Liver (tissue), 9 donors: ENCODE measurements around the gene KLK14. TPM values are rescaled to one million over a fixed set of nuclear protein-coding genes. Genes with fewer than 3 reads are reported as not detected.

Source experiments
- DNase-seq: peaks from one replicate; pipeline ENCODE4 v3.0.0-alpha.2; 2017; ENCODE audit warnings: low spot score
- H3K27ac ChIP-seq, 2 donors: one replicate each; pipeline ENCODE4 v1.7.0; 2013; ENCODE audit warnings: inconsistent platforms in 2 of 2, low read length in 2 of 2, control low read depth in 1 of 2, low read depth in 1 of 2, mild to moderate bottlenecking in 1 of 2
- H3K27me3 ChIP-seq, 4 donors: one replicate each; pipeline versions ENCODE4 v1.6.1 to v1.7.0; 2013; ENCODE audit warnings: low read length in 3 of 4, inconsistent platforms in 1 of 4, mild to moderate bottlenecking in 1 of 4, moderate library complexity in 1 of 4; ENCODE audit not compliant: control insufficient read depth in 4 of 4, insufficient read depth in 4 of 4
- H3K36me3 ChIP-seq, 4 donors: one replicate each; pipeline versions ENCODE4 v1.6.1 to v1.7.0; 2013; ENCODE audit warnings: low read length in 3 of 4, mild to moderate bottlenecking in 3 of 4, low read depth in 1 of 4, moderate library complexity in 1 of 4; ENCODE audit not compliant: control insufficient read depth in 4 of 4, insufficient read depth in 3 of 4
- H3K4me1 ChIP-seq, 4 donors: one replicate each; pipeline versions ENCODE4 v1.6.1 to v1.7.0; 2013; ENCODE audit warnings: low read length in 3 of 4, mild to moderate bottlenecking in 3 of 4, moderate library complexity in 1 of 4; ENCODE audit not compliant: control insufficient read depth in 4 of 4, insufficient read depth in 4 of 4
- H3K4me3 ChIP-seq, 3 donors: one replicate each; pipeline versions ENCODE4 v1.6.1 to v1.7.0; 2013; ENCODE audit warnings: low read length in 3 of 3, control low read depth in 1 of 3, low read depth in 1 of 3, mild to moderate bottlenecking in 1 of 3
- H3K9ac ChIP-seq, 2 donors: one replicate each; pipeline ENCODE4 v1.7.0; 2013; ENCODE audit warnings: low read length in 2 of 2, mild to moderate bottlenecking in 2 of 2, moderate library complexity in 2 of 2, control low read depth in 1 of 2, low read depth in 1 of 2
- H3K9me3 ChIP-seq, 4 donors: one replicate each; pipeline versions ENCODE4 v1.6.1 to v1.7.0; 2013; ENCODE audit warnings: low read length in 3 of 4; ENCODE audit not compliant: control insufficient read depth in 4 of 4
- CTCF ChIP-seq: fragments of 150-350 bp; IDR thresholded peaks from 2 replicates; pipeline ENCODE4 v1.5.1; 2017; ENCODE audit warnings: improper control_type of control experiment, low read depth, low read length; ENCODE audit not compliant: missing input control
- EGR1 ChIP-seq, 2 donors: IDR thresholded peaks; 2 replicates each; pipeline ENCODE4 v1.6.1; 2016 to 2018; ENCODE audit warnings: antibody characterized with exemption in 2 of 2, low read depth in 2 of 2
- FOXA1 ChIP-seq: IDR thresholded peaks from 2 replicates; pipeline ENCODE4 v1.6.1; 2016; ENCODE audit warnings: antibody characterized with exemption
- FOXA2 ChIP-seq: IDR thresholded peaks from 2 replicates; pipeline ENCODE4 v1.6.1; 2016; ENCODE audit warnings: antibody characterized with exemption
- GABPA ChIP-seq, 2 donors: IDR thresholded peaks in 1 of 2; conservative IDR thresholded peaks in 1 of 2; 2 replicates each; pipeline ENCODE4 v1.6.1; 2016; ENCODE audit warnings: antibody characterized with exemption in 2 of 2, mild to moderate bottlenecking in 1 of 2, moderate library complexity in 1 of 2
- HNF4A ChIP-seq, 2 donors: conservative IDR thresholded peaks; 2 replicates each; pipeline ENCODE4 v1.6.1; 2016; ENCODE audit warnings: antibody characterized with exemption in 2 of 2, mild to moderate bottlenecking in 2 of 2
- HNF4G ChIP-seq: IDR thresholded peaks from 2 replicates; pipeline ENCODE4 v1.6.1; 2016; ENCODE audit warnings: antibody characterized with exemption
- JUND ChIP-seq, 2 donors: IDR thresholded peaks; 2 replicates each; pipeline ENCODE4 v1.6.1; 2016; ENCODE audit warnings: antibody characterized with exemption in 2 of 2
- NR2F2 ChIP-seq: IDR thresholded peaks from 2 replicates; pipeline ENCODE4 v1.6.1; 2016; ENCODE audit warnings: antibody characterized with exemption
- RAD21 ChIP-seq, 2 donors: IDR thresholded peaks; 2 replicates each; pipeline ENCODE4 v1.6.1; 2016; ENCODE audit warnings: antibody characterized with exemption in 2 of 2, mild to moderate bottlenecking in 2 of 2
- REST ChIP-seq: IDR thresholded peaks from 2 replicates; pipeline ENCODE4 v1.6.1; 2016; ENCODE audit warnings: antibody characterized with exemption, mild to moderate bottlenecking
- RXRA ChIP-seq, 2 donors: IDR thresholded peaks; 2 replicates each; pipeline ENCODE4 v1.6.1; 2017 to 2018; ENCODE audit warnings: antibody characterized with exemption in 2 of 2, mild to moderate bottlenecking in 1 of 2
- SP1 ChIP-seq: IDR thresholded peaks from 2 replicates; pipeline ENCODE4 v1.6.1; 2018; ENCODE audit warnings: antibody characterized with exemption, mild to moderate bottlenecking
- TAF1 ChIP-seq: conservative IDR thresholded peaks from 2 replicates; pipeline ENCODE4 v1.6.1; 2016; ENCODE audit warnings: antibody characterized with exemption, mild to moderate bottlenecking
- YY1 ChIP-seq: IDR thresholded peaks from 2 replicates; pipeline ENCODE4 v1.6.1; 2016; ENCODE audit warnings: antibody characterized with exemption, mild to moderate bottlenecking
- WGBS: extraction: QIAGEN DNeasy Blood & Tissue Kit; methylation state at CpG from one replicate; pipeline ENCODE4 v1.1.7; 2013; 5-methylcytosine and 5-hydroxymethylcytosine counted together
- polyA plus RNA-seq, 2 donors: library from polyadenylated mRNA; stranded (reverse) in 1 of 2; unstranded in 1 of 2; fragments of 200-250 nt in 1 of 2; fragments of >200 nt in 1 of 2; fragmentation: Nextera tagmentation in 1 of 2; extraction: Ambion mirVana in 1 of 2; gene quantifications; one replicate each; pipeline versions ENCODE4 v1.2.1 to v1.2.3, GENCODE V29; 2013 to 2015
- total RNA-seq, 2 donors: library from RNA; depleted of rRNA; stranded (reverse); fragments of >200 nt; gene quantifications; one replicate each; pipeline ENCODE4 v1.2.3, GENCODE V29; 2014
- TF ChIP-seq, protein P1 (sequence below): IDR thresholded peaks from 2 replicates; pipeline ENCODE4 v1.6.1; 2016; ENCODE audit warnings: antibody characterized with exemption
- TF ChIP-seq, protein P2 (sequence below): IDR thresholded peaks from 2 replicates; pipeline ENCODE4 v1.6.1; 2016; ENCODE audit warnings: antibody characterized with exemption
- TF ChIP-seq, protein P3 (sequence below): IDR thresholded peaks from 2 replicates; pipeline ENCODE4 v1.6.1; 2016; ENCODE audit warnings: antibody characterized with exemption
- donor health status: healthy.
- donor health status: healthy.
- donor health status: healthy.
- donor health status: healthy.
- donor health status: healthy.

KLK14 gene
- total and polyA plus RNA-seq, 4 donors: 0.06 TPM; not detected in 3

- under 1% methylated on average over 43 of the region's 43 CpGs for WGBS
- peaks cover 6 to 18% (median 15%) of the 10 kb centered on the region in 4 donors for H3K4me1 ChIP-seq
- TF ChIP-seq YY1: peak; percentile 89
- peak in 1 of 2 donors; percentile 12 for TF ChIP-seq HNF4A (conservative IDR thresholded peaks at IDR 0.05)
- TF ChIP-seq, protein P1, sequence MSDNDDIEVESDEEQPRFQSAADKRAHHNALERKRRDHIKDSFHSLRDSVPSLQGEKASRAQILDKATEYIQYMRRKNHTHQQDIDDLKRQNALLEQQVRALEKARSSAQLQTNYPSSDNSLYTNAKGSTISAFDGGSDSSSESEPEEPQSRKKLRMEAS: peak; percentile 91
- TF ChIP-seq NR2F2: peak; percentile 50
- no peak for TF ChIP-seq FOXA1
- no peak for TF ChIP-seq HNF4G
- TF ChIP-seq RXRA (IDR thresholded peaks at IDR 0.05): peak; percentile 31 to 49
- TF ChIP-seq FOXA2: no peak
- no peak for TF ChIP-seq JUND (IDR thresholded peaks at IDR 0.05)
- peak; percentile 68 for TF ChIP-seq SP1
- TF ChIP-seq CTCF: no peak
- TF ChIP-seq, protein P2, sequence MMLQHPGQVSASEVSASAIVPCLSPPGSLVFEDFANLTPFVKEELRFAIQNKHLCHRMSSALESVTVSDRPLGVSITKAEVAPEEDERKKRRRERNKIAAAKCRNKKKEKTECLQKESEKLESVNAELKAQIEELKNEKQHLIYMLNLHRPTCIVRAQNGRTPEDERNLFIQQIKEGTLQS: no peak
- peak; percentile 51 for TF ChIP-seq REST
- peak; percentile 23 for TF ChIP-seq TAF1
- TF ChIP-seq RAD21 (IDR thresholded peaks at IDR 0.05): peak; percentile 11 to 30
- peak; percentile 83 to 97 for TF ChIP-seq GABPA (IDR thresholded peaks at IDR 0.05 in 1 of 2, conservative IDR thresholded peaks at IDR 0.05 in 1 of 2)
- peak; percentile 46 to 51 for TF ChIP-seq EGR1 (IDR thresholded peaks at IDR 0.05; ENCODE audit: low read depth in 2 of 2)
- TF ChIP-seq, protein P3, sequence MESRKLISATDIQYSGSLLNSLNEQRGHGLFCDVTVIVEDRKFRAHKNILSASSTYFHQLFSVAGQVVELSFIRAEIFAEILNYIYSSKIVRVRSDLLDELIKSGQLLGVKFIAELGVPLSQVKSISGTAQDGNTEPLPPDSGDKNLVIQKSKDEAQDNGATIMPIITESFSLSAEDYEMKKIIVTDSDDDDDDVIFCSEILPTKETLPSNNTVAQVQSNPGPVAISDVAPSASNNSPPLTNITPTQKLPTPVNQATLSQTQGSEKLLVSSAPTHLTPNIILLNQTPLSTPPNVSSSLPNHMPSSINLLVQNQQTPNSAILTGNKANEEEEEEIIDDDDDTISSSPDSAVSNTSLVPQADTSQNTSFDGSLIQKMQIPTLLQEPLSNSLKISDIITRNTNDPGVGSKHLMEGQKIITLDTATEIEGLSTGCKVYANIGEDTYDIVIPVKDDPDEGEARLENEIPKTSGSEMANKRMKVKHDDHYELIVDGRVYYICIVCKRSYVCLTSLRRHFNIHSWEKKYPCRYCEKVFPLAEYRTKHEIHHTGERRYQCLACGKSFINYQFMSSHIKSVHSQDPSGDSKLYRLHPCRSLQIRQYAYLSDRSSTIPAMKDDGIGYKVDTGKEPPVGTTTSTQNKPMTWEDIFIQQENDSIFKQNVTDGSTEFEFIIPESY: peak; percentile 96
- peak within 1 kb of the TSS; percentile 34 to 47 for H3K27ac ChIP-seq
- H3K36me3 ChIP-seq: peaks cover 3 to 7% (median 5%) of the 10 kb centered on the region in 4 donors
- no peaks in the 10 kb centered on the region for H3K9me3 ChIP-seq
- H3K4me3 ChIP-seq: peak within 1 kb of the TSS; percentile 75 to 95 (median 84)
- peak; percentile 97 for DNase-seq
- peak within 1 kb of the TSS; percentile 21 to 42 for H3K9ac ChIP-seq
- H3K27me3 ChIP-seq: no peaks in the 10 kb centered on the region
Measured at GRCh38 chr19:51108066-51108804, 25.5 kb upstream of the KLK14 start, which contains the start of gene CTU1. Gene CTU1, minus strand, starts transcription at chr19:51108409. Its CDS starts 3,840 bp downstream, at chr19:51104569.
